HG03460 (cell line): ENCODE data around the gene TUSC2.
"Not testable (repeated sequence)": the region's sequence is repeated elsewhere in the genome, so short reads cannot be mapped to it uniquely, and the experiment has no call there.

ENCODE experiments used
- ATAC-seq: cut with Tn5 transposase; IDR thresholded peaks from one replicate; pipeline ENCODE4 v1.9.1; 2021; ENCODE audit not compliant: unreplicated experiment

Gene TUSC2

DNA sequence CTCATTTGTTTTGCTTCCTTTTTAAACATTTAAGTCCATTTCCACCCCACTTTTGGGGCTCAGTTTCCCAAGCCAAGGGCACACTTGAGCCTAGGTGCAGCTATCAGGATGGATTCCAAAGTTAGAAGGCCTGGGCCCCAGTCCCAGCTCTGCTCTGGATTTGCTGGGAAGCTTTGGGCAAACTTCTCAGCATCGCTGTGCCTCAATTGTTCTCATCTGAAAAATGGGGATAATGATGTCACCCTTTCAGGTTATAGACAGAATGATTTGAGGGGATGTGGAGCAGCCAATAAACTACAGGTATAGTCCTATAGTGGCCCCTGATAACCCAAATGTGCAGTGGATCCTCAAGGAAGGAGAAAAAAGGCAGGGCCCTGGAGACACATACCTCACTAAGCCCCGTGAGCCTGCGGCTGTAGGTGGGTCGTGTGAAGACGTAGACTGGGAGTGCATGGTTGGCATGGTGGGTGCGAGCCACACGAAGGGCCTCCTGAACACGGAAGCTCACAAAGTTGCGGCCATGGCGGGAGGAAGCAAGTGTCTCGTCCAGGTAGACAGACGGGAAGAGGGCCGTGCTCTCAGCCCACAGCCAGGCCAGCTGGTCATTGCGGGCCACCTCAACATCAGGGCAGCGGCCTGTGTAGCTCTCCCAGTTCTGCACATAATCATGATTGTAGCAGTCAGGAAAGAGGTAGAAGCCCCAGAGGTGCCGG, 8.7 kb downstream of the TUSC2 start:
- no peak for ATAC-seq

DNA sequence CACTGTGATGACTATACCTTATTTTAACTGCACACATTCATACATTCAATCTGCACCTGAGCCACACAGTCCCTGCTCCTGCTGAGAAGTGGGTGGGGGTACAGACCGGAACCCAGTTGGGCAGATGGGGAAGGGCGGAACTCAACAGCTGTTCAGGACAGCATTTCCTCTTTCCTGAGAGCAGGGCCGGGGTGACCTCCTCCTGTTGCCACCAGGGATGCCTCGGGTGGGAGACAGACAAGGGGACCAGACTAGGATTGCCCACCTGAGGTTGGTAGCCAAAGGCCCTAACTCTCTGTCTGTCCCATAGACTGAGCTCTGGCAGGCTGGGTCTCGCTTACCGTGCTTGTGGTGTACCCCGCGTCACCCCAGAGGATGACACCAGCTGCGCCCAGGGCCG, 9.4 kb downstream of the TUSC2 start:
- no peak for ATAC-seq

DNA sequence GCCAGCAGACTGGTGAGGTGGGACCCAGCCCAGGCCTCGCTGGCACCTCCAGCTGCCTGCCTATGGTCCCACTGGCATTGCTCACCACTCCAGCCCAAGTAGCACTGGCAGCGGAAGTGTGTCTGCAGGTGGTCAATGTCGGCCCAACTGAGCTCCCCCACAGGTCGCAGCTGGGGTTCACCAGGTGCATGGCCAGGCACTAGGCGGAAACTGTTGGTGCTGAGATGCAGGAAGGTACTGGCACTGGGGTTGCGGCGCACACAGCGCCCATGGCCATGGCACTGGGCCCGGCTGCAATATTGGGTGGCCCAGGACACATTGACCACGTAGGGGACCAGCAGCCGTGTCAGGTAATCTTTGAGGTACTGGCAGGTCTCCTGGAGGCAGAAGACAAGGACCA, 9.9 kb downstream of the TUSC2 start:
- no peak for ATAC-seq

DNA sequence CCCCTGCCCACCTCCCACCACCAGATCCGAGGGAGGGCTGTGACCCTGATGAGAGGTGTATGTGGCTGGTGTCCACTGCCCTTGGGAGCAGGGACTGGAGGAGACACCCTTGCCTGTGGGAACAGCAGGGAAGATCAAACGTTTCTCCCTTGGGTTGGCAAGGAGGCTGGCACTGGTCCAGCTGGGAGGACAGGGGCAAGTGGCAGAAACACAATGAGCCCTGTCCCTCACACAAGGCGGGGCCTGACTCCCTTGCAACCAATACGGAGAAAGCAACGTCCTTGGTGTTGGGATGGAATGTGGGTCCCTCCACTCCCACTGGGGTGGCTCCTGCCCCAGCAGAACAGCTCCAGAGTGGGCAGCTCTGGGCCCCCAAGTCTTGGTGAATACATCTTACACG, 10.7 kb downstream of the TUSC2 start:
- no peak for ATAC-seq

DNA sequence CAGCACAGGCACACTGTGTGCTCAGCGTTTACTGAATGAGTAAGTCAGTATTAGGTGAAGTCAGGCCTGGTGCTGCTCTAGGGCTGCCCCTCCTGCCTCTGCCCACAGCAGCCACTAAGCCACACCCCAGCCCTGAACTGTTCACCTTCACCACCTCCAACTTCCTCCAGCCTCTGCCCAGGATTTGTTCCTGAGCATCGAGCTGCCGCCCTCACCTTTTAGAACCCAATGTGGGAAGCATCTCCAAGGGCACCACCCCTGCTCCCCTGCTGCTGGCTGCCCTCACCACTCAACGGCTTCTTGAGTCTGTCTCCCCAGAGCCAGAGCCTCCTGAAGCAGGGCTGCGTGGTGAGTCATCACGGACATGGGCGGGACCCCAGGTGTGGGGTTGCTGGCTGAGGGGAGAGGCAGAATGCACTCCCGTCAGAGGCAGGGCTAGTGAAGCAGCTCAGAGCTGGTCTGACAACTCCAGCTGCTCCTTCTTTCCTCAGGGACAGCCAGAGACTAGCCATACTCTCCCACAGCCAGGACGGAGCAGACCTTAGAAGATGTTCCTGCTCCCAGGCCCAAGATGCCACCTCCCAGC, 11.3 kb downstream of the TUSC2 start:
- no peak for ATAC-seq

DNA sequence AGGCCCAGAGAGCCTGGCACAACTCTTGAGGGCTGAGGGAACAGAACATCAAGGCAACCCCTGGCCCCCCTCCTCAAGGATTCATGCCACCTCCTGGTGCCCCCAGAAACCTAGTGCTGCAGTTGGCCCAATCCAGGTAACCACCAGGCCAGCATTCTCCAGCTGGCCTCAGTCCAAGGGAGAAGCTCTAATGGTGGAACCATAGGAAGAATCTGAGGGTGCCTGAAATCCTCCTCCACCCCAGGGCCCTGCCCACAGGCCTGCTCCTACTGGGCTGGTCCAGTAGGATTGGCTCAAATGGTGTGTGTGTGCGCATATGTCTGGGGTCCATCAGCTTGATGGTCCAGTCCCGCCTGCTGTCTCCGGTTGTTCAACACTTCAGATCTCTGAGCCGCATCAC, 13.2 kb downstream of the TUSC2 start:
- ATAC-seq = no peak

DNA sequence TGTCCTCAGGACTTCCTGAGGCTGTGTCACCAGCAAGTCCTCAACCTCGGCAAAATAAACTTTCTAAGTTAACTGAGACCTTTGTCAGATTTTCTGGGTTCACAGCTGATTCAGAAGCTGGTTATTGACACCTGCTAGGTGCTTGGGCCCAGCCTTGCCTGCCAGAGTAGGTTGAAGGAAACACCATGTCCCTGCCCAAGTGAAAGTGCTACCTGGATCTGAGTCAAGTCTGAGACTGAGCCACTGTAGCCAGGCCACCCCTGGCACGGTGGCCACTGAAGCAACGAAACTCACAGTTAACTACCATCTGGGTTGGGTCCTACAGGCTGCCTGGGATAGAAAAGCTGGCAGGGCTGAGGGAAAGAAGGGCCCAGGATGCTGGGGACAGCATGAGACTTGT, 13.7 kb downstream of the TUSC2 start:
- ATAC-seq = no peak

DNA sequence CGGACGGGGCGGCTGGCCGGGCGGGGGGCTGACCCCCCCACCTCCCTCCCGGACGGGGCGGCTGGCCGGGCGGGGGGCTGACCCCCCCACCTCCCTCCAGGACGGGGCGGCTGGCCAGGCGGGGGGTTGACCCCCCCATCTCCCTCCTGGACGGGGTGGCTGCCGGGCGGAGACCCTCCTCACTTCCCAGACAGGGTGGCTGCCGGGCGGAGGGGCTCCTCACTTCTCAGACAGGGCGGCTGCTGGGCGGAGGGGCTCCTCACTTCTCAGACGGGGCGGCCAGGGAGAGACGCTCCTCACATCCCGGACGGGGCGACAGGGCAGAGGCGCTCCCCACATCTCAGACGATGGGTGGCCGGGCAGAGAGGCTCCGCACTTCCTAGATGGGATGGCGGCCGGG, 16.0 kb downstream of the TUSC2 start:
- not testable (repeated sequence) for ATAC-seq

DNA sequence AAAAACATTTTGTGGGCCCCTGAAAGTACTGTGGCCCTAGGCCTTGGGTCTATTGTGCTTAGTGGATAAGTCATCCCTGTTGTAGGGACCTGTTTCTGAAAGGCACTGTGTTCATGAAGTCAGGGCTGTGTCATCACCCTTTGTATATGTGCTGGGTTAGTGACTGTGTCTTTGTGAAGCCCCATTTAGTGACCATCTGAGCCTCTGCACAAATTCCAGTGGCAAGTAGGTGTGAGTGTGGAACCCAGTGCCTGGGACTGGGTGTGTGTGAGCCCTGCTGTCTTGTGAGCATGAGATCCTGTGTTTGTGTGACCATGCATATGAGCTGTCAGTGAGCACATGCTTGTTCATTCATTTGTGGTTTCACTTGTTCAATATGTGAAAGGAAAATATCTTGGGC, 23.4 kb downstream of the TUSC2 start:
- ATAC-seq = no peak

DNA sequence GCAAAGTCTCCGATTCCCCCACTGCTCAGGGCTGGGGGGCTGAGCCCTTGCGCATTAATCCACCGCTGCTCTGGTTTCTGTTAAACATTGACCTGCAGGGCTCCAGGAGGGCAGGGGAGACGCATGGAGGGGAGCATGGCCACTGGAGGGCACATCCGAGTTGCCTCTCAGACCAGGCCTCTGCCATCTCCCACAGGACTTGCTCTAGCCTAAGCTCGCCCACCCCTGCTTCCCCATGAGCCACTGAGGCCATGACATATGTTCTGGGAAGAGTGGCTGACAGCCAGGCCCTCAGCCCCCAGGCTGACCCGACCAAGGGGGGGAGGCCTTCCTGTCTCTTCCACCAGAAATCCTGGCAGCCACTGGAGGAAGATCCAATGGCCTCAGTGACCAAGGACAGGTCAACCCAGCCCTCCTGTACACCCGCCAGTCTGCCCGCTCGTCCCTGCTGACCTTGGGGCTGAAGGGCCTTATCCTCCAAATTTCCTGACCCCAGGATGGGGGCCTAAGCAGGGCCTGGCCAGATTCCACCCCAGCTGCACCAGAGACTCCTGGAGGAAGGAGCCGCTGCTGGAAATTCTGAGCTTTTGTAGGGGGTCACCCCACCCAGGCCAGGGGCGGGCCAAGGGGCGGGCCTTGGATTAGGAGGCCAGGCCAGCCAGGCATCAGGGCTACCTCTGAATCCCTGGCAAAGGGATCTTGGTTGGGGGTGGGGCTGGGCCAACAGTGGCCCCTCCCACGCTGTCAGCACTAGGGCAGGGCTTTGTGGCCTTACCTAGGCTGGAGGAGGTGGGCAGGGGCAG, 24.8 kb downstream of the TUSC2 start, which contains the start of gene HYAL1:
Gene HYAL1 (minus strand): TSS at position 562 of the 803 bp plus-strand sequence. CDS start 618 bp downstream, outside the sequence.
- ATAC-seq = no peak

DNA sequence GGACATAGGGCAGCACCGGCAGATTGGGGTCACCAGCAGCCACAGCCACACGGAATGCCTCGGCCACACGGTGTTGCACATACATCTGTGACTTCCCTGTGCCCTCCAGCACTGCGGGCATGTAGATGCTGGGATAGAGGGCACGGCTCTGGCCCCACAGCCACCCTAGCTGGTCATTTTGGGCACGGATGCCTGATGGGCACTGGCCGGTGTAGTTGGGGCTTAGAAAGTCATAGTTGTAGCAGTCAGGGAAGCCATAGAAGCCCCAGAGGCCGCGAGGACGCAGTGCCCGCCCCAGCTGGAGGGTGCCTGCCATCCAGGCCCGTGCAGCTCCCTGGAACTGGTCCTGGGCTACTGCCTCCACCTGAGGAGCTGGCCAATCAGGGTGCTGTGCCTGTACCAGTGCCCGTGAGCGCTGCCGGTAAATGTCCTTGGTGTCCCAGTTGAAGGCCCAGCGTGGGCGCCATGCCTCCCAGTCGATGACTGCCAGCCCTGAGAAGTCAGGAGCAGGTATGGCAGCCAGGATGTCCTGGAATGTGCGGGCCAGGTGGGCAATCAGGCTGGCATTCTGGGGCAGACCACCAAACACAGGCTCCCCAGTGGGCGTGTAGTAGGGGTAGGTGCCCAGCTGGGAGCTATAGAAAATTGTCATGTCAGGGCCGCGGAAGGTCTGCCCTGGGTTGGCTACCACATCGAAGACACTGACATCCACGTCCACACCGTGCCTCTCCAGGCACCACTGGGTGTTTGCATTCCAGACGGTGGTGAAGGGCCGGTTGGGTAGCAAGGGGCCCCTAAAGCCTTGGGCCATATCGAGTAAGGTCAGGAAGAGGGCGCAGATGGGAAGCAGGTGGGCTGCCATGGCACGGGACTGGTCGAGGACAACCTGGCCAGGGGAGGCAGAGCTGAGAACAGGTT, 25.7 kb downstream of the TUSC2 start:
- ATAC-seq = no peak

DNA sequence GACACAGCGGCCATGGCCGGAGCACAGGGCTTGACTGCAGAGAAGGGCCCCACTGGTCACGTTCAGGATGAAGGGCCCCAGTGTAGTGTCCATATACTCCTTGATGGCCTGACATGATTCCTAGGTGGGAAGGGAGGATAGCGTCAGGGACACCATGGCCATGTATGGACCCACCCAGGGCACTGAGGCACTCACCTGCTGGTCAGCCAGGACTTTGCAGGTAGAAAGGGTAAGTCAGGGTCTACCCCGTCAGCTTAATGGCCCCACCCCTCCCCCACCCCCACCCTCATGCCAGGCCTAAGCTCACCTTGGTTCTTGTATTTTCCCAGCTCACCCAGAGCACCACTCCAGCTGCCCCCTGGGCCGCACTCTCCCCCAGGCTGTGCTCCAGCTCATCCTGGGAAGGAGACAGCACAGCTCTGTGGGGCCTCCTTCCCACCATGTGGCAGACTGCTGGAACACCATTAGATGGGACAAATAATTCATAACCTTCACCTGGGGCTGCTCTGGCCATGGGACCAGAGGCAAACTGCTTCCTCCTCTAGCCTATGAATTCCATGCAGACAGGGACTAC, 27.3 kb downstream of the TUSC2 start:
- ATAC-seq = no peak

DNA sequence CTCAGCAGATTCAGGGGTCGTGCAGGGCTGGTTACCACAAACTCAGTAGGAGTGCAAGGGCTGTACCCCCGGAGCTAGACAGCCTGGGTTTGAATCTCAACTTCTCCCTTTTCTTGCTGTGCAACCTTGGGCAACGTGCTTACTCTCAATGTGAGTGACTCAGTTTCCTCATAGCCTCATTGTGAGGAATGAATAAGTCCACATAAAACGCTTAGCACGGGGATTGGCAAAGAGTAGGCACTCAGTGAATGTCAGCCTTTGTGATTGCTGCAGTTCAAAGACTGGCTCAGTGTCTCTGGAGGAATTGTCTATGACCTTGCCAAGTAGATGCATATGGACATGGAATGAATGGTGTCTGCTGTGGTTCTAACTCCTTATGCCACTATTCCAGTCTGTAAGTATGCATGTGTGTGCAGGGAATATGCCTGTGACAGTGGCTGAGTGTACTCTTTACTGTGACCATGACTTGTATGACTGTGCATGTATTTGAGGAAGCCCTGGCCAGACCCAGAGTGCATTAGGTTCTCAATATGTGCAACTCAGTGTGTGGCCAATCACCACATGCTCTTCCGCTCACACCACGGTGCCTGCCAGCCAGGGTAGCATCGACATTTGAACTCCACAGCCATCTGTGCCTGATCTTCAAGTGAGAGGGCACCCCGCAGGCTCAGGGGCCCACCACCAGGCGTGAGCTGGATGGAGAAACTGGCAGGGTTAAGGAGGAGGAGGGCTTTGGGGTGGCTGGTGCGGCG, 27.9 kb downstream of the TUSC2 start:
- ATAC-seq = no peak

DNA sequence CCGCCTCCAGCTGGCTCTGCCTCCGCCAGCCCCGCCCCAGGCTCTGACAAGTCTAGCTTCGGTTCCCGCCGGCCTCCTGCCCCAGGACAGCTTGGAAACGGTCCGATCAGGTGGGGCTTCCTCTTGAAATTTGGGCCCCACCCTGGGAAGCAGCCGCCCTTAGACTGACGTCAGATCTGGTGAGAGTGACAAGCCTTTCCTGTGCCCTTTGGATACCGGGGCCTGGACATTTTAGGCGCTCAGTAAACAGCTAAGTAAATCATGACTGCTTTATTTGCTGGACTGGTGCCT, 28.4 kb downstream of the TUSC2 start:
- ATAC-seq = no peak

DNA sequence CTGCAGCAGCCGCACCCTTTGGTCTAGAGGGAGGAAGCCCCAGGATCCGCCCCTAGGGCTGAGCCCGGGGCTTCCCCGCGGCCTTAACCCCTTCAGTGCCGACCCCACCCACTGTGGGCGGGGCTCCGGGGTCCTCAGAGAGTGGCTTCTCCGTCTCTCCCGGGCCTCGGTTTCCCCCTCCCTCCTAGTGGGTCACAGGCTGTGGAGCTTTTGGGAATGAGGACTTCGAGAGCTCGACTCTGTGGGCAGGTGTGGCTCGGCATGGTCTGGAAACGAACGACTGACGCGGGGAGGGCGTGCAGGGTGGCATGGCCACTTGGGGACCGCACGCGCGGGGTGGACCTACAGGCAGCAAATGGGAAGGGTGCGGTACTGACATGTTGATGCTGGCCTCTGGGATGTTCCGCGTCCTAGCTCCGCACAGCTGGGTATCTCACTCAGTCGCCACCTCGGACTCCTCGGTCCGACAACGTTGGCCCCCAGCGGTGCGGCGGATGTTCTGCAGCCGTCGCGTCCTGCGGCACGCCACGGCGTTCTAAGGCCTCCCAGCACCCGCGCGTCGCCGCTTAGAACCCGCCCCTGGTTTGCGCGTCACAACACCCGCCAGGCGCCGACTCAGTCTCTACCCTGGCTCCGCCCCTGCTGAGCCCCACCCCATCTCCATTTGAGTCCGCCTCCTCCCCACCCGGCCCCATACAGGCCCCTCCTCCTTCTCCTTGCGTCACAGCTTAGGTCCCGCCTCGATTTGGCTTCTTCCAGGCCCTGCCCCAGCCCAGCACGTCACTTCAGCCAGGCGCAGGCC, 29.0 kb downstream of the TUSC2 start, which contains the start of the genes HYAL3 and NAA80:
Gene HYAL3 (minus strand): TSS at position 570 of the 802 bp plus-strand sequence. CDS start 3,803 bp downstream, outside the sequence.
Gene NAA80 (minus strand): TSS at position 570 of the 802 bp plus-strand sequence. CDS start 1,942 bp downstream, outside the sequence.
- ATAC-seq = peak; percentile 82

DNA sequence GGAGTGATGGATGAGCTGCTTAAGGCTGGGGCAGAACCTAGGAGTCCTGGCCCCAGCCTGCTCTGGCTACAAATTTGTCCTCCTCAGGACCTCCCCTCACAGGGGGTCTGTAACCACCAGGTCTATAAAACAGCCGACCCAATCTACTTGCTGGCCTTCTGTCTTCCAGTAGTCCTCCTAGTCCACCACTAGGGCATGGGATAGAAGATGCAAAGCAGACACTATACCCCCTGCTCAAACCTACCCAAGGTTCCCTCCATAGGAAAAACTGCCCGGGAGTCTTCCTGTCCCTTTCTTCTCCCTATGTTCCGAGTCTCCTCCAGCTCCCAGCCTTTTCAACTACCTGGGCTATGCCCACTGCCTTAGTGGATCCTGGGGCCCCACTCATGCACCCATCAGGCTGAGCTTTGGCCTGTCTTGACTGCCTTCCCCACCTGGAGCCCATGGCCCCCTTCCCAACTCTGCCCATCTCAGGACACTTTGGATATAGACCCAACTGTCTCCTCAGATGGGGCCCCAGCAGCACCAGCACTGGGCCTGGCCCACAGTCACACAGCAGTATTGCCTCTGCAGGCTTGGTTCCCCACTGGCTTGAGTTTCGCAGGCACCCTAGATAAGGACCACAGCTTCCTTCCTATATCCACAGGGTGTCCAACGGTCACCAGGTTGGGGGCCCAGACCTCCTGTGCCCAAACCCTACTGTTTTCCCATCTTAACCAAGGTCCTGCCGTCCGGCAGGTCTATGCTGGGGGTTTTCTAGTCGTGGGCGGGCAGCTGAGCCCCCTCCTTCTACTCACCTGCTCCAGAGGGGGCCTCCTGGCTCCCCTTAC, 29.9 kb downstream of the TUSC2 start:
- no peak for ATAC-seq

DNA sequence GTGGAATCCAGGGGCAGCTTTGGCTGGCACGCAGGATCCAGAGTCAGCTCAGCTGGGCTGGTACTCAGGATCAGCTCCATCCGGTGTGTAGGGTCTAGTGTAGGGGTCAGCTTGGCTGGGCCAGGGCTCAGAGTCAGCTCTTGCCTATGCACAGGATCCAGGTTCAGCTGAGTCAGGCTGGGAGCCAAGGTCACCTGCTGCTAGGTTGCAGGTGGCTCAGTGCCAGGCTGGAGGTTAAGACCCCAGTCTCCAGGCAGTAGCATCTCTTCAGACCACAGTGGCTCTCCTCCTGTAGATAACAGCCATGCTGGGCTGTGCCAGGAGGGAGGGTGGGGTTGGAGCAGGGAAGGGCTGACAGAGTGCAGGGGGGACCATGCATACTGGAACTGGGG, 30.6 kb downstream of the TUSC2 start:
- ATAC-seq = no peak

DNA sequence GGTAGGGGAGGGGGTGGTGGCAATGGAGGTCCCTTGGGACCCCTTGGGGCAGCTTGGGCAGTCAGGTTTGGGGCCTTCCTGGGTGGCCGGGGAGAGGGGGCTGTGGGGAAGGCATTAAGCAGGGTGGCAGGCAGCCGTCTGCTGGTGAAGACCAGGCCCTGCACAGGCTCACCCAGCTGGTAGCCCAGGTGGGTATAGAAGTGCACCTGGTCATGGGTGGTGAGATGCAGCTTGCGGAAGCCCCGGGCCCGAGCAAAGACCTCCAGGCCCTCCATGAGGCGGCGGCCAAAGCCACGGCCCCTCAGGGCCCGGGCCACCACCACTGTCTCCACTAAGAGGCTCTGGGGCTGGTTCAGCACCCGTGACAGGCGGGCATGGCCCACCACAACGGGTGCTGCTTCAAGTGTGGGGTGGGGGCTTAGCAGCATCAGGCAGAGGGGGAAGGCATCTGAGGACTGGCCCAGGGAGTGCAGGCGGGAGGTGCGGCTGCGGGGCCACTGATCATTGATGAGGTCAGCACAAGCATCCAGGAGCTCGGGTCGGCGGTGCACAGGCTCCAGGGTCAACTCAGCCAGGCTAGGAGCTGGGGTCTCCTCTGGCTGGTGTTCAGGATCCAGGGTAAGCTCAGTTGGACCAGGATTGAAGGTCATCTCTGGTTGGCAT, 31.2 kb downstream of the TUSC2 start:
- no peak for ATAC-seq
